Nephron progenitor cell (in vitro differentiated cells): ENCODE results near the gene SIK3.

Source experiments
- DNase-seq: peaks from one replicate; pipeline ENCODE4 v3.0.0; 2021
- H3K27ac Mint-ChIP-seq: 2 replicates; pipeline ENCODE4 v1.8.0; 2021; ENCODE audit warnings: mild to moderate bottlenecking, moderate library complexity, mixed read lengths
- H3K27me3 Mint-ChIP-seq: 2 replicates; pipeline ENCODE4 v1.8.0; 2021; ENCODE audit warnings: mild to moderate bottlenecking, low read depth, mixed read lengths; ENCODE audit not compliant: poor library complexity
- H3K36me3 Mint-ChIP-seq: 2 replicates; pipeline ENCODE4 v1.8.0; 2021; ENCODE audit warnings: low read depth, mixed read lengths
- H3K4me1 Mint-ChIP-seq: 2 replicates; pipeline ENCODE4 v1.8.0; 2021; ENCODE audit warnings: mixed read lengths
- H3K4me3 Mint-ChIP-seq: 2 replicates; pipeline ENCODE4 v1.8.0; 2021; ENCODE audit warnings: mild to moderate bottlenecking, moderate library complexity, mixed read lengths
- H3K9me3 Mint-ChIP-seq: 2 replicates; pipeline ENCODE4 v1.8.0; 2021; ENCODE audit warnings: mild to moderate bottlenecking, moderate library complexity, mixed read lengths
- TF ChIP-seq, protein P1 (sequence below): fragments of 200-600 bp; sonication (generic); IDR thresholded peaks from 2 replicates; pipeline ENCODE4 v1.5.0; 2021; ENCODE audit warnings: antibody characterized with exemption

Gene SIK3

DNA sequence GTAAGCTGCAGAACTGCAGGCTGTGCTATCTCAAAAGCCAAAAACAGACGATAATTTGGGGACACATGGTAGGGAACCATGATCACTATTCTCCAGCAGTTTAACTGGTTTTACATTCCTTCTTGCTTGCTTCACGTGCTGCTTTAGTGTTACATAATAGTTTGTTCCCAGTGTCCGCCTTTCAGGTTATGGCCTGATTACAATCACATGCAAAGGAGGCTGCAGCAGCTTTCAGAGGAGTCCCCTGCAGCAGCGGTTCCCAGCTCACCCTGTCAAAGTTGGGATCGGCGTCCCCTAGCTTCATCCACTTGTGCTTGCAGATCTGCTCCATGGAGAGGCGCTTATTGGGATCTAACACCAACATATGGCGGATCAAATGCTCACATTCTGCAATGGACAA is 221.6 kb downstream of the SIK3 start:
- TF ChIP-seq, protein P1, sequence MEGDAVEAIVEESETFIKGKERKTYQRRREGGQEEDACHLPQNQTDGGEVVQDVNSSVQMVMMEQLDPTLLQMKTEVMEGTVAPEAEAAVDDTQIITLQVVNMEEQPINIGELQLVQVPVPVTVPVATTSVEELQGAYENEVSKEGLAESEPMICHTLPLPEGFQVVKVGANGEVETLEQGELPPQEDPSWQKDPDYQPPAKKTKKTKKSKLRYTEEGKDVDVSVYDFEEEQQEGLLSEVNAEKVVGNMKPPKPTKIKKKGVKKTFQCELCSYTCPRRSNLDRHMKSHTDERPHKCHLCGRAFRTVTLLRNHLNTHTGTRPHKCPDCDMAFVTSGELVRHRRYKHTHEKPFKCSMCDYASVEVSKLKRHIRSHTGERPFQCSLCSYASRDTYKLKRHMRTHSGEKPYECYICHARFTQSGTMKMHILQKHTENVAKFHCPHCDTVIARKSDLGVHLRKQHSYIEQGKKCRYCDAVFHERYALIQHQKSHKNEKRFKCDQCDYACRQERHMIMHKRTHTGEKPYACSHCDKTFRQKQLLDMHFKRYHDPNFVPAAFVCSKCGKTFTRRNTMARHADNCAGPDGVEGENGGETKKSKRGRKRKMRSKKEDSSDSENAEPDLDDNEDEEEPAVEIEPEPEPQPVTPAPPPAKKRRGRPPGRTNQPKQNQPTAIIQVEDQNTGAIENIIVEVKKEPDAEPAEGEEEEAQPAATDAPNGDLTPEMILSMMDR = no peak
- Mint-ChIP-seq H3K36me3 (peaks cover 32% of the 10 kb centered on the region), H3K27me3 (peaks cover 5% of the 10 kb centered on the region), H3K9me3 (no peaks in the 10 kb centered on the region), H3K4me1 (peaks cover 18% of the 10 kb centered on the region), H3K27ac (no peak overlapping the region), H3K4me3 (no peak overlapping the region)
- DNase-seq = no peak

DNA sequence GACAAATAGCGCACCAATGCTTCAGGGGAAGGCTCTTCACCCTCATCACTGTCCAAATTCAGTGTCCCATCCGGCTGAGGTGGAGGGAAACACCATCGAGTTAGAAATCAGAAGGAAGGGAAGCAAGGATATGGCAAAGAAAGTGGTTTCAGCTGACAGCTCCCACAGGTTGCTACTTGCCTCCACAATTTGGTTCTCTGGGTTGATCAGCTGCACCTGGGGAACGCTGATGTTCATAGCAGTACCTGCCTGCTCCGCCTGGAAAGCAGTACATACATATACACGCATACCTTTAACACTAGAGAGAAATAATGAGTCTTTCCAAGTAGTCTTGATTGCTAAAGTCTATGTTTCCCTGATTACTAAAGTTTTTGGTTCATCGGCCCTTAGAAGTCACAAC is 223.0 kb downstream of the SIK3 start:
- Mint-ChIP-seq H3K36me3 (peaks cover 43% of the 10 kb centered on the region), H3K9me3 (no peaks in the 10 kb centered on the region), H3K27ac (no peak overlapping the region), H3K27me3 (peaks cover 4% of the 10 kb centered on the region), H3K4me1 (peaks cover 5% of the 10 kb centered on the region), H3K4me3 (no peak overlapping the region)
- DNase-seq = no peak
- TF ChIP-seq, protein P1 = no peak

GRCh38 chr11:116874251-116874650 is 224.0 kb downstream of the SIK3 start:
- H3K4me3 Mint-ChIP-seq = no peak overlapping the region
- no peak for DNase-seq
- no peaks in the 10 kb centered on the region for H3K9me3 Mint-ChIP-seq
- peaks cover 48% of the 10 kb centered on the region for H3K36me3 Mint-ChIP-seq
- TF ChIP-seq, protein P1 = no peak
- H3K4me1 Mint-ChIP-seq = no peaks in the 10 kb centered on the region
- no peak overlapping the region for H3K27ac Mint-ChIP-seq
- H3K27me3 Mint-ChIP-seq = no peaks in the 10 kb centered on the region

GRCh38 chr11:116873381-116873780 is 224.8 kb downstream of the SIK3 start:
- H3K27me3 Mint-ChIP-seq = no peaks in the 10 kb centered on the region
- no peaks in the 10 kb centered on the region for H3K4me1 Mint-ChIP-seq
- H3K36me3 Mint-ChIP-seq = peaks cover 52% of the 10 kb centered on the region
- H3K4me3 Mint-ChIP-seq = no peak overlapping the region
- DNase-seq = no peak
- H3K27ac Mint-ChIP-seq = no peak overlapping the region
- TF ChIP-seq, protein P1 = no peak
- H3K9me3 Mint-ChIP-seq = no peaks in the 10 kb centered on the region

DNA sequence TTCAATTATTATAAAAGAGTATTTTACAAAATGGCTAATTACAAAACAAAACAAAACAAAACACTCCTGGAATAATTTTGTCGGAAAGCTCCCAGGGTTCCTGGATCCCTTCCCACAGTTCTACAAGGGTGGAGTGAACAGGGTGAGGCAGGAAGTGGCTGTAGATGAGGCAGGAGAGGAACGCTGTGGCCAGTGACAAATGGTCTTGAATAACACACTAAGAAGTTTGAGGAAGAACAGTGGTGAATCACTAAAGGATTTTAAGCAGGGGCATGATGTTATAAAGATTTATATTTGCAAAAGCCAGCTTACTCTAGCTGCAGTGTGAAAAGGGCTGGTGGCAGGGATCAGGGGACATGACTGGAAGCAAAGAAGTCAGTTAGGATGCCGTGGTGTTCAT is 227.0 kb downstream of the SIK3 start:
- no peak for DNase-seq
- peaks cover 71% of the 10 kb centered on the region for H3K36me3 Mint-ChIP-seq
- H3K27me3 Mint-ChIP-seq = no peaks in the 10 kb centered on the region
- TF ChIP-seq, protein P1 = no peak
- no peaks in the 10 kb centered on the region for H3K4me1 Mint-ChIP-seq
- no peak overlapping the region for H3K4me3 Mint-ChIP-seq
- no peak overlapping the region for H3K27ac Mint-ChIP-seq
- no peaks in the 10 kb centered on the region for H3K9me3 Mint-ChIP-seq

DNA sequence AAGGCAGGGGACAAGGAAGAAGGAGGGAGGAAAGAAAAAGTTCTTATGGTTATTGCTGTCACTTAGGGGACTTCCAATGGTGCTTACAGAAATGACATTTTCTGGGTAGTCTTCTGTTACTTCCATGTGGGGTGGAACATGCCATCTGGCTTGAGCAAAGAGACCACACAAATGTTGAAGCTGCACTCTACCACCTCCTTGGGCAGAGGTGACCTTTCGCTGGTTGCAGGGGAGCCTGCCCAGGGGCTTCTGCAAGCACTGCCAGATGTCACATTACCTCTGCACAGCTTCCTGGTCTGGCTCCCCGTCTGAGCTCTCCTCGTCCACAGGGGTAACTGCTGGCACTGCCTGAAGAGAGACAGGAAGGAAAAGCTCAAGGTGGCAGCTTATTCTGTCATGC is 228.2 kb downstream of the SIK3 start:
- Mint-ChIP-seq H3K9me3 (no peaks in the 10 kb centered on the region), H3K4me1 (no peaks in the 10 kb centered on the region), H3K4me3 (no peak overlapping the region), H3K27me3 (no peaks in the 10 kb centered on the region), H3K27ac (no peak overlapping the region), H3K36me3 (peaks cover 69% of the 10 kb centered on the region)
- no peak for DNase-seq
- TF ChIP-seq, protein P1 = no peak
